ENCODE measurements around the gene NOS1.

The NOS1 gene

GRCh38 chr12:117352883-117353282 lies 8.5 kb downstream of the NOS1 start:
- no peak for DNase-seq (ENCODE audit: low spot score)
- TF ChIP-seq CTCF (IDR thresholded peaks at IDR 0.05; ENCODE audit: extremely low read depth, missing control alignments) = no peak

- no peak for TF ChIP-seq CTCF (IDR thresholded peaks at IDR 0.05; ENCODE audit: extremely low read depth, missing control alignments)
- no peak for DNase-seq (ENCODE audit: low spot score)
These were observed 9.2 kb downstream of the NOS1 start for GRCh38 chr12:117352206-117352605.

GRCh38 chr12:117350140-117350539 lies 11.3 kb downstream of the NOS1 start:
- no peak for TF ChIP-seq CTCF (IDR thresholded peaks at IDR 0.05; ENCODE audit: extremely low read depth, missing control alignments)
- DNase-seq (ENCODE audit: low spot score) = no peak

- no peak for TF ChIP-seq CTCF (IDR thresholded peaks at IDR 0.05; ENCODE audit: extremely low read depth, missing control alignments)
- DNase-seq (ENCODE audit: low spot score) = no peak
These were observed 13.8 kb downstream of the NOS1 start for GRCh38 chr12:117347588-117347987.

GRCh38 chr12:117344716-117345115 lies 16.7 kb downstream of the NOS1 start:
- DNase-seq (ENCODE audit: low spot score) = no peak
- TF ChIP-seq CTCF (IDR thresholded peaks at IDR 0.05; ENCODE audit: extremely low read depth, missing control alignments) = no peak

- no peak for TF ChIP-seq CTCF (IDR thresholded peaks at IDR 0.05; ENCODE audit: extremely low read depth, missing control alignments)
- DNase-seq (ENCODE audit: low spot score) = no peak
These were observed 17.6 kb downstream of the NOS1 start for GRCh38 chr12:117343849-117344248.

GRCh38 chr12:117343296-117343695 lies 18.1 kb downstream of the NOS1 start:
- no peak for DNase-seq (ENCODE audit: low spot score)
- TF ChIP-seq CTCF (IDR thresholded peaks at IDR 0.05; ENCODE audit: extremely low read depth, missing control alignments) = no peak

Measured in GM20000 (cell line).